GM23338 (cell line): ENCODE data around the gene RPP40.

ENCODE experiments used
- CREB1 ChIP-seq: fragments of 250-450 bp; sonication (Bioruptor Pico); IDR thresholded peaks from 2 replicates; pipeline ENCODE4 v1.5.0; 2020; ENCODE audit warnings: low read depth, mild to moderate bottlenecking, moderate library complexity
- EZH2 ChIP-seq: fragments of 200-600 bp; sonication (generic); IDR thresholded peaks from one replicate; pipeline ENCODE4 v1.8.0; 2017; ENCODE audit warnings: antibody characterized with exemption, mild to moderate bottlenecking, low read depth; ENCODE audit not compliant: unreplicated experiment
- EZH2phosphoT487 ChIP-seq: fragments of 200-600 bp; sonication (generic); IDR thresholded peaks from one replicate; pipeline ENCODE4 v1.8.1; 2018; ENCODE audit warnings: antibody characterized with exemption; ENCODE audit not compliant: unreplicated experiment
- JUNB ChIP-seq: IDR thresholded peaks from one replicate; pipeline ENCODE4 v1.6.1; 2016; ENCODE audit warnings: antibody characterized with exemption; ENCODE audit not compliant: unreplicated experiment
- NANOG ChIP-seq: IDR thresholded peaks from 2 replicates; pipeline ENCODE4 v1.6.1; 2016; ENCODE audit warnings: antibody characterized with exemption, borderline replicate concordance
- POLR2AphosphoS5 ChIP-seq: IDR thresholded peaks from 2 replicates; pipeline ENCODE4 v1.6.1; 2016; ENCODE audit warnings: antibody characterized with exemption, low read depth
- ZNF114 ChIP-seq: fragments of 250-450 bp; sonication (Bioruptor Pico); IDR thresholded peaks from 2 replicates; pipeline ENCODE4 v1.5.0; 2020; ENCODE audit warnings: mild to moderate bottlenecking, moderate library complexity
- ZNF331 ChIP-seq: fragments of 250-450 bp; sonication (Bioruptor Pico); IDR thresholded peaks from 2 replicates; pipeline ENCODE4 v1.5.0; 2020; ENCODE audit warnings: low read depth, mild to moderate bottlenecking, moderate library complexity
- TF ChIP-seq, protein P1 (sequence below): IDR thresholded peaks from 2 replicates; pipeline ENCODE4 v1.6.1; 2016; ENCODE audit warnings: antibody characterized with exemption
- TF ChIP-seq, protein P2 (sequence below), 2 experiments: fragments of 200-600 bp in 1 of 2; sonication (generic) in 1 of 2; conservative IDR thresholded peaks; 2 replicates each; pipeline versions ENCODE4 v1.5.1 to v1.6.1; 2016 to 2017; ENCODE audit warnings: antibody characterized with exemption in 2 of 2, low read depth in 2 of 2, mild to moderate bottlenecking in 2 of 2, moderate library complexity in 1 of 2
- TF ChIP-seq, protein P3 (sequence below): IDR thresholded peaks from one replicate; pipeline ENCODE4 v1.6.1; 2018; ENCODE audit warnings: antibody characterized with exemption; ENCODE audit not compliant: unreplicated experiment

DNA sequence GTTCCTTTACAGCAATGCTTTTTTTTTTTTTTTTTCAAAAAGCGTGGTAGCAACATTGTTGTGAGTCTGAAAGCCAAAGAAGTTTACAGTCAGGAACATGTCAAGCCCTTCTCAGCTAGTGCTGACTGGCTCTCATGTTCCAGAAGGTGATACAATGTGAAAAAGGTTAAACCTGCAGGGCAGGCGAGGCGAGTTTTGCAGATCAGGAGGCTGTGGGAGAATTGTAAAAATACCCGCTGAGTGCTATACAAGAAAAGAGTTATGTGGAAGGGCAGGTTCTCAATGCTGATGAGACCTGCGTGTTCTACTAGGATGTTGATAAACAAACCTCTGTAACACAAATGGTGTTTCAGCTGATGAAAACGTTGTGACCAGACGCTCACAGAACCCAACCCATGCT, 30.9 kb upstream of the RPP40 start:
- TF ChIP-seq, protein P1, sequence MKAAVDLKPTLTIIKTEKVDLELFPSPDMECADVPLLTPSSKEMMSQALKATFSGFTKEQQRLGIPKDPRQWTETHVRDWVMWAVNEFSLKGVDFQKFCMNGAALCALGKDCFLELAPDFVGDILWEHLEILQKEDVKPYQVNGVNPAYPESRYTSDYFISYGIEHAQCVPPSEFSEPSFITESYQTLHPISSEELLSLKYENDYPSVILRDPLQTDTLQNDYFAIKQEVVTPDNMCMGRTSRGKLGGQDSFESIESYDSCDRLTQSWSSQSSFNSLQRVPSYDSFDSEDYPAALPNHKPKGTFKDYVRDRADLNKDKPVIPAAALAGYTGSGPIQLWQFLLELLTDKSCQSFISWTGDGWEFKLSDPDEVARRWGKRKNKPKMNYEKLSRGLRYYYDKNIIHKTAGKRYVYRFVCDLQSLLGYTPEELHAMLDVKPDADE, result no peak
- TF ChIP-seq EZH2 (no peak), CREB1 (no peak), JUNB (no peak), POLR2AphosphoS5 (no peak), EZH2phosphoT487 (no peak), ZNF331 (CRISPR knock-in tag) (no peak), ZNF114 (no peak), NANOG (no peak)
- TF ChIP-seq, protein P2, sequence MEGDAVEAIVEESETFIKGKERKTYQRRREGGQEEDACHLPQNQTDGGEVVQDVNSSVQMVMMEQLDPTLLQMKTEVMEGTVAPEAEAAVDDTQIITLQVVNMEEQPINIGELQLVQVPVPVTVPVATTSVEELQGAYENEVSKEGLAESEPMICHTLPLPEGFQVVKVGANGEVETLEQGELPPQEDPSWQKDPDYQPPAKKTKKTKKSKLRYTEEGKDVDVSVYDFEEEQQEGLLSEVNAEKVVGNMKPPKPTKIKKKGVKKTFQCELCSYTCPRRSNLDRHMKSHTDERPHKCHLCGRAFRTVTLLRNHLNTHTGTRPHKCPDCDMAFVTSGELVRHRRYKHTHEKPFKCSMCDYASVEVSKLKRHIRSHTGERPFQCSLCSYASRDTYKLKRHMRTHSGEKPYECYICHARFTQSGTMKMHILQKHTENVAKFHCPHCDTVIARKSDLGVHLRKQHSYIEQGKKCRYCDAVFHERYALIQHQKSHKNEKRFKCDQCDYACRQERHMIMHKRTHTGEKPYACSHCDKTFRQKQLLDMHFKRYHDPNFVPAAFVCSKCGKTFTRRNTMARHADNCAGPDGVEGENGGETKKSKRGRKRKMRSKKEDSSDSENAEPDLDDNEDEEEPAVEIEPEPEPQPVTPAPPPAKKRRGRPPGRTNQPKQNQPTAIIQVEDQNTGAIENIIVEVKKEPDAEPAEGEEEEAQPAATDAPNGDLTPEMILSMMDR (conservative IDR thresholded peaks at IDR 0.05; ENCODE audit: low read depth in 2 of 2), result no peak
- TF ChIP-seq, protein P3, sequence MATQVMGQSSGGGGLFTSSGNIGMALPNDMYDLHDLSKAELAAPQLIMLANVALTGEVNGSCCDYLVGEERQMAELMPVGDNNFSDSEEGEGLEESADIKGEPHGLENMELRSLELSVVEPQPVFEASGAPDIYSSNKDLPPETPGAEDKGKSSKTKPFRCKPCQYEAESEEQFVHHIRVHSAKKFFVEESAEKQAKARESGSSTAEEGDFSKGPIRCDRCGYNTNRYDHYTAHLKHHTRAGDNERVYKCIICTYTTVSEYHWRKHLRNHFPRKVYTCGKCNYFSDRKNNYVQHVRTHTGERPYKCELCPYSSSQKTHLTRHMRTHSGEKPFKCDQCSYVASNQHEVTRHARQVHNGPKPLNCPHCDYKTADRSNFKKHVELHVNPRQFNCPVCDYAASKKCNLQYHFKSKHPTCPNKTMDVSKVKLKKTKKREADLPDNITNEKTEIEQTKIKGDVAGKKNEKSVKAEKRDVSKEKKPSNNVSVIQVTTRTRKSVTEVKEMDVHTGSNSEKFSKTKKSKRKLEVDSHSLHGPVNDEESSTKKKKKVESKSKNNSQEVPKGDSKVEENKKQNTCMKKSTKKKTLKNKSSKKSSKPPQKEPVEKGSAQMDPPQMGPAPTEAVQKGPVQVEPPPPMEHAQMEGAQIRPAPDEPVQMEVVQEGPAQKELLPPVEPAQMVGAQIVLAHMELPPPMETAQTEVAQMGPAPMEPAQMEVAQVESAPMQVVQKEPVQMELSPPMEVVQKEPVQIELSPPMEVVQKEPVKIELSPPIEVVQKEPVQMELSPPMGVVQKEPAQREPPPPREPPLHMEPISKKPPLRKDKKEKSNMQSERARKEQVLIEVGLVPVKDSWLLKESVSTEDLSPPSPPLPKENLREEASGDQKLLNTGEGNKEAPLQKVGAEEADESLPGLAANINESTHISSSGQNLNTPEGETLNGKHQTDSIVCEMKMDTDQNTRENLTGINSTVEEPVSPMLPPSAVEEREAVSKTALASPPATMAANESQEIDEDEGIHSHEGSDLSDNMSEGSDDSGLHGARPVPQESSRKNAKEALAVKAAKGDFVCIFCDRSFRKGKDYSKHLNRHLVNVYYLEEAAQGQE, result no peak
